A549 (cell line): ENCODE measurements around the gene NDUFB10. TPM values are rescaled to one million over a fixed set of nuclear protein-coding genes. Genes with fewer than 3 reads are reported as not detected.

Experiments used
- ATOH8 ChIP-seq: fragments of 250-450 bp; sonication (Bioruptor Pico); IDR thresholded peaks from 2 replicates; pipeline ENCODE4 v1.5.0; 2020; ENCODE audit warnings: low read depth, mild to moderate bottlenecking, moderate library complexity
- CHD4 ChIP-seq: fragments of 200-600 bp; sonication (generic); IDR thresholded peaks from 2 replicates; pipeline ENCODE4 v1.6.1; 2016; ENCODE audit warnings: antibody characterized with exemption, mild to moderate bottlenecking, borderline replicate concordance
- CTCF ChIP-seq: fragments of >200 bp; sonication (Bioruptor Twin); formaldehyde crosslinking; IDR thresholded peaks from 3 replicates; pipeline ENCODE4 v1.5.1; 2016
- FOSL2 ChIP-seq, 2 experiments: fragments of 450-650 bp in 1 of 2; fragments of >200 bp in 1 of 2; sonication (Bioruptor Twin) in 1 of 2; formaldehyde crosslinking; IDR thresholded peaks; 2 replicates each; pipeline versions ENCODE4 v1.5.0 to v1.6.1; 2016 to 2020; ENCODE audit warnings: mild to moderate bottlenecking in 1 of 2, moderate library complexity in 1 of 2
- HOXB13 ChIP-seq: fragments of 250-450 bp; sonication (Bioruptor Pico); IDR thresholded peaks from 2 replicates; pipeline ENCODE4 v1.5.0; 2020; ENCODE audit warnings: low read depth, mild to moderate bottlenecking, moderate library complexity
- MAFK ChIP-seq: fragments of 450-650 bp; IDR thresholded peaks from 2 replicates; pipeline ENCODE4 v1.6.1; 2014; ENCODE audit not compliant: partially characterized antibody
- NFE2L2 ChIP-seq: fragments of 150-350 bp; conservative IDR thresholded peaks from 2 replicates; pipeline ENCODE4 v1.6.1; 2014; ENCODE audit warnings: low read length
- PBX3 ChIP-seq: IDR thresholded peaks from 2 replicates; pipeline ENCODE4 v1.6.1; 2012
- PHF8 ChIP-seq: fragments of 200-600 bp; sonication (generic); IDR thresholded peaks from 2 replicates; pipeline ENCODE4 v1.6.1; 2016; ENCODE audit warnings: low read depth, mild to moderate bottlenecking, antibody characterized with exemption, moderate library complexity, borderline replicate concordance
- POLR2AphosphoS2 ChIP-seq: conservative IDR thresholded peaks from 2 replicates; pipeline ENCODE4 v1.6.1; 2012; ENCODE audit warnings: low read length, improper control_type of control experiment, inconsistent platforms
- RARB ChIP-seq: fragments of 250-450 bp; sonication (Bioruptor Pico); IDR thresholded peaks from 2 replicates; pipeline ENCODE4 v1.8.0; 2021; ENCODE audit warnings: mild to moderate bottlenecking, moderate library complexity
- RCOR1 ChIP-seq: fragments of 150-350 bp; IDR thresholded peaks from 2 replicates; pipeline ENCODE4 v1.6.1; 2014; ENCODE audit warnings: antibody characterized with exemption, low read length, low read depth
- REST ChIP-seq: fragments of 200-600 bp; sonication (generic); IDR thresholded peaks from 2 replicates; pipeline ENCODE4 v1.6.1; 2016; ENCODE audit warnings: antibody characterized with exemption, mild to moderate bottlenecking, moderate library complexity
- TFCP2L1 ChIP-seq: fragments of 250-450 bp; sonication (Bioruptor Pico); IDR thresholded peaks from 2 replicates; pipeline ENCODE4 v1.5.0; 2021; ENCODE audit warnings: mild to moderate bottlenecking
- TP53 ChIP-seq: fragments of 250-450 bp; sonication (Bioruptor Pico); IDR thresholded peaks from 2 replicates; pipeline ENCODE4 v1.5.0; 2021; ENCODE audit warnings: mild to moderate bottlenecking, moderate library complexity
- USF2 ChIP-seq: fragments of 450-650 bp; IDR thresholded peaks from 2 replicates; pipeline ENCODE4 v1.6.1; 2014; ENCODE audit warnings: antibody characterized with exemption
- polyA plus RNA-seq, 4 experiments: library from polyadenylated mRNA; depleted of rRNA in 3 of 4; stranded (reverse); fragments of >200 nt; fragmentation: RNase III in 1 of 4; extraction: RNeasy Plus Mini Kit Qiagen cat#74134 plus additional on column Dnase treatment in 1 of 4; gene quantifications; 2 replicates in 3 of 4; 3 replicates in 1 of 4; pipeline ENCODE4 v1.2.3, GENCODE V29; 2011 to 2017
- TF ChIP-seq, protein P1 (sequence below): fragments of >200 bp; sonication (Bioruptor Twin); formaldehyde crosslinking; IDR thresholded peaks from 3 replicates; pipeline ENCODE4 v1.6.1; 2016
- TF ChIP-seq, protein P2 (sequence below): fragments of >200 bp; sonication (Bioruptor Twin); formaldehyde crosslinking; IDR thresholded peaks from 2 replicates; pipeline ENCODE4 v1.6.1; 2016

NDUFB10 gene
- polyA plus RNA-seq, 2 of the 4 experiments (the other 2 are of a cell fraction): 198 to 389 TPM

GRCh38 chr16:1929578-1930337 lies 29.6 kb upstream of the NDUFB10 start (continued):
- TF ChIP-seq REST: no peak
- peak; percentile 90 for TF ChIP-seq HOXB13 (CRISPR knock-in tag)
- TF ChIP-seq POLR2AphosphoS2: no peak
- TF ChIP-seq, protein P1, sequence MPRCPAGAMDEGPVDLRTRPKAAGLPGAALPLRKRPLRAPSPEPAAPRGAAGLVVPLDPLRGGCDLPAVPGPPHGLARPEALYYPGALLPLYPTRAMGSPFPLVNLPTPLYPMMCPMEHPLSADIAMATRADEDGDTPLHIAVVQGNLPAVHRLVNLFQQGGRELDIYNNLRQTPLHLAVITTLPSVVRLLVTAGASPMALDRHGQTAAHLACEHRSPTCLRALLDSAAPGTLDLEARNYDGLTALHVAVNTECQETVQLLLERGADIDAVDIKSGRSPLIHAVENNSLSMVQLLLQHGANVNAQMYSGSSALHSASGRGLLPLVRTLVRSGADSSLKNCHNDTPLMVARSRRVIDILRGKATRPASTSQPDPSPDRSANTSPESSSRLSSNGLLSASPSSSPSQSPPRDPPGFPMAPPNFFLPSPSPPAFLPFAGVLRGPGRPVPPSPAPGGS: peak; percentile 31; the same call in 1 of the 3 replicates
- TF ChIP-seq TFCP2L1 (CRISPR knock-in tag): no peak
- no peak for TF ChIP-seq USF2
- no peak for TF ChIP-seq FOSL2 (IDR thresholded peaks at IDR 0.05)
- TF ChIP-seq FOSL2 (CRISPR knock-in tag; IDR thresholded peaks at IDR 0.05): no peak
- TF ChIP-seq, protein P2, sequence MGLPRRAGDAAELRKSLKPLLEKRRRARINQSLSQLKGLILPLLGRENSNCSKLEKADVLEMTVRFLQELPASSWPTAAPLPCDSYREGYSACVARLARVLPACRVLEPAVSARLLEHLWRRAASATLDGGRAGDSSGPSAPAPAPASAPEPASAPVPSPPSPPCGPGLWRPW: no peak
- TF ChIP-seq RCOR1: no peak
- peak; percentile 83; the same call in 1 of the 2 replicates for TF ChIP-seq TP53 (CRISPR knock-in tag)
- TF ChIP-seq PBX3: no peak
- TF ChIP-seq ATOH8 (CRISPR knock-in tag): peak; percentile 95
- no peak for TF ChIP-seq CHD4
- peak; percentile 97 for TF ChIP-seq CTCF
- TF ChIP-seq NFE2L2: no peak
- TF ChIP-seq RARB: no peak
- TF ChIP-seq PHF8: 0 out of 2 replicates have a peak, but pooled peaks have one; percentile 43
- TF ChIP-seq MAFK: no peak
